DMS53 treated with DMSO at 0.1 percent for 48 hours (cell line): ENCODE results near the gene ENDOD1.
A peak's percentile ranks its signal among the peaks of the same experiment; 100 is the strongest.
"Not testable (repeated sequence)": the region's sequence is repeated elsewhere in the genome, so short reads cannot be mapped to it uniquely, and the experiment has no call there.

Experiments
- DNase-seq: peaks from one replicate; lab custom pipeline; 2025; ENCODE audit not compliant: unreplicated experiment; lab: John Stamatoyannopoulos, UW

Gene ENDOD1

DNA sequence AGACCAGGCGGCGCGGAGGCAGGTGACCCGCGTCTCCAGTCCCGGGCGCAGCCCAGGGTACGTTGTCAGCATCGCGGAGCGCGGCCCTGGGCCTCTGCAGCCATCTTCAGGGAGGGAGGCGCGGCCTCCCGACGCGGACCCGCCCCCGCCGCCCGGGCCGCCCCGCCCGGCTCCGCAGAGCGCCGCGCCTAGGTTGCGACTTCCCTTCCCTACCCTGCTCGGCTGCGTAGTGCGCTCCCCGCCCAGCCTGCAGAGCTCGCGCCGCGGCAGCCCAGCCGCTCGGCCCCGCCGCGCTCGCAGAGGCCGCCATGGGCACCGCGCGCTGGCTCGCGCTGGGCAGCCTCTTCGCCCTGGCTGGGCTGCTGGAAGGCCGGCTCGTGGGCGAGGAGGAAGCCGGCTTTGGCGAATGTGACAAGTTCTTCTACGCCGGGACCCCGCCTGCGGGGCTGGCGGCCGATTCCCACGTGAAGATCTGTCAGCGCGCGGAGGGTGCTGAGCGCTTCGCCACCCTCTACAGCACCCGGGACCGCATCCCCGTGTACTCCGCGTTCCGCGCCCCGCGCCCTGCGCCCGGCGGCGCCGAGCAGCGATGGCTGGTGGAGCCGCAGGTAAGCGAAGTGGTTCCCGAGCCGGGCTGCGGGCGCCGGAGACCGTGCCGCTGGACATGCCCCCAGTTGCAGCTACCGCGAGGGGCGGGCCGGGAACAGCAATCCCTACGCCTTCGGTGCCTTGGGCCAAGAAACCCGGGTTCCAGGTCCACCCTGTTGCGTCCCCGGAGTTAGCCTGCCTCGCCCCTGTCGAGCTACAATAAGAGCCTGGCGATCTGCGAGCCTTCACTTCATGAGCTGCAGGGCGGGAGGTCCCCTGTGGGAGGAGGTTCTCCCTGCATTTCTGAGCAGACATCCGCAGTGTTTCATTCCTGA lies at the start of gene ENDOD1:
ENDOD1 (plus strand) TSS at position 227 of the 923 bp plus-strand sequence; CDS start at position 309, 82 bp downstream.
- peak; percentile 79 for DNase-seq

DNA sequence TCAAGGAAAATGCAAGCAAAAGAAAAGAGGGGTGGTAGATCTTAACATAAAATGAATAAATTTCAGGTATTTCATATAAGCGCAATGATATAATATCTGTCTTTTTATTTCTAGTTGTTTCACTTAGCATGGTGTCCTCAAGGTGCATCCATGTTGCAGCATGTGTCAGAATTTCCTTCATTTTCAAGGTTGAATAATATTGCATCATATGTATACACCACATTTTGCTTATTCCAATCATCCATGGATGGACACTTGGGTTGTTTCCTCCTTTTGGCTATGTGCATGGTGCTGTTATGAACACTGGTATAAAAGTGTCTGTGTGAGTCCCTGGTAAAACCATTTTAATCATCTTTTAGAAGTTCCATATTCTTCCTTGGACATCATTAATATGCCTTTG lies 47.4 kb upstream of the ENDOD1 start:
- no peak for DNase-seq

DNA sequence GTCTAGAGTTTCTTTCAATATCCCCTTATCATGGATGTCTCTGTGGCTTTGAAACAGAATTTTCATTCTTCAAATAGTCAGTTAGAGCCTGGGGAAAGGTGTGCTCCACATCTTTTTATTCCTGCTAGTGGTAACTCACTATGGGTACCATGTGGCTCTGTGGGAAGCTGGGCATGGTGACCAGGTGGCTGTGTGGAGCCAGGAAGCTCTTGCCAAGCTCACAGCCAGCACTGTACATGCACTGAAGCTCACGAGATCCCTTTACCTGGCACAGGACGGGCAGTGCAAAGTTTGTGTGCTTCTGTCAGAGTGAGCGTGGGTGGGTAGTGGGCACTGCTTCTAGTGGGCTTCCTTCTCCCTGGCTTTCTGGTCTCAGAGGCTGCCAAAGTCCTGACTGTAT lies 46.7 kb upstream of the ENDOD1 start:
- DNase-seq = no peak

DNA sequence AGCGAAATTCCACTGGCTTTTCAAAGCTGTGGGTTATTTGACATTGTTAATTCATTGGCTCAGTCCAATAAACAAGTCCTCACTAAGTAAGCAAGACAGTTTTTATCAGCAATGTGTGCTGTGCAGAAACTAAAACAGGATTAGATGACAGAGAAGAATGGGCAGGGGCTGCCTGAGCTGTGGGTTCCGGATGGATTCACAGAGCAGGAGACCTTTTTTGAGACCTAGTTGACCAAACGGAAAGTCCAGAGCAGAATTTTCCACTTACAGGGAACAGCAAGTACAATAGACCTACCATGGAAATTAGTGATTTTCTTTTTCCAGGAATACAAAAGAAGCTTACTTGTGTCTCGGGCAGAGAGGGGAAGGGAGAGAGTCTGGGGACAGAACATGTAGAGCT lies 45.6 kb upstream of the ENDOD1 start:
- no peak for DNase-seq

- no peak for DNase-seq
These were observed 43.8 kb upstream of the ENDOD1 start for GRCh38 chr11:95045812-95046211.

GRCh38 chr11:95049122-95049521 lies 40.5 kb upstream of the ENDOD1 start, which contains the start of gene KDM4F:
Gene KDM4F (plus strand): TSS chr11:95049422.
- DNase-seq = not testable (repeated sequence)

DNA sequence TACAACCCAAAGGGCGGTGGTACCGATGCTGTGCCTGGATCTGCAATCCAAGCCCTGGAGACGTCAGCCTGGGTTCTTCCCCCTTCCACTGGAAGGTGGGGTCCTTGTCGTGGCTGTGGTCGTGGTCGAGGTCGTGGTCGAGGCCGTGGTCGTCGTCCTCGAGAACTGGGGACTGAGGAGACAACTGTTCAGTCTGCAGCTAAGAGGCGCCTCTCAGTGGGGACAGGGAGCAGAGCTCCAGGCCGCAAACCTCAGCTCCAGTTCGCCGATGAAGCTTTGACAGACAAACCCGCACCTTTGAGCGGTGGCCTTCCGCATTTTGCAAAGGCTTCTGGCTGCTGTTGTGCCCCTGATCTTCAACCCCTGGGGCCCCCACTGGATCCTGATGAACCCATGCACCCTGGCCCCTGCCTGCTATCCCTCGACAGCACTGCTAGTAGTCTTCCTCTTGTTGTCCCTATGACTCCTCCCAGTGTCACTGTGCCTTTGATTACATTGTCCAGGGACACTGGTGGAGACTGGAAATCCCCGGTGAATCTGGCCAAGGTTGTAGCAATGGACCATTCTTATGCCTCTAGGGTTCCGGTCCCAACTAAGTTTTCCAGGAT lies 38.9 kb upstream of the ENDOD1 start:
- DNase-seq = no peak

GRCh38 chr11:95054356-95054755 lies 35.3 kb upstream of the ENDOD1 start:
- DNase-seq = no peak

GRCh38 chr11:95055283-95055897 lies 34.3 kb upstream of the ENDOD1 start:
- no peak for DNase-seq

DNA sequence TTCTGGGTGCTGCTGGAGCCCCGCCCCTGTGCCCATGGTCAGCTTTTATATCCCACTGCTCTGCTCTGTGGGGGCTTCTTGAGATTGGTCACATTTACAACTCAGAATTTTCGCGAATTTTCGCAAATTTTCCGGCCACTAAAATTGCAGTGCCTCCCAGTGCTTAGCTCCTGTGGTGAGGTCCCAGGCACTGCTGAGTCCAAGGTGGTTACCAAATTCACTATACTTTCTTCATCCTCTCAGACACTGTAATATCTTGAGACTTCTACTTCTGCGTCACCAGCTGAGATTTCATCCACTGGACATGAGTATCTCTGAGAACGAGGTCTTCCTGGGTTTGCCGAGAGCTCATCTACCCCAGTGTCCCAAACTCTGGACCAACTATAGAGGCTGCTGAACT lies 31.7 kb upstream of the ENDOD1 start:
- no peak for DNase-seq

DNA sequence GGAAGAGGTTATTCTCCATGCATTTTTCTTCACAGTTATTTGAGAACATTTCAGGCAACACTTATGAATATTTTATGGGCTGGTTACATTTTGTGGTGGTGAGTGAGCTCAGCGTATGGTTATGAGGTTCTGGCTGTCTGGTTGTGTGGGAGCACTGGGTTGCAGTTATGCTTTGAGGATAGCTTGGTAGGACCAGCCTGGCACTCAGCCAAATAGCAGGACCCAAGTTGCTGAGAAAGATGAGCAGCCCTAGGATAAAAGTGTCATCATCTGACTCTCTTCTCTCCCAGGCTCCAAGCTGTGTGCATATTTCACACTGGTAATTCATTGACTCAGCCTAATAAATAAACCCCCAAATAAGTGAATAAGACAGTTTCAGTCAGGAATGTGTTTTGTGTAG lies 31.0 kb upstream of the ENDOD1 start:
- no peak for DNase-seq

GRCh38 chr11:95059046-95059445 lies 30.6 kb upstream of the ENDOD1 start:
- no peak for DNase-seq

GRCh38 chr11:95065336-95065735 lies 24.3 kb upstream of the ENDOD1 start:
- DNase-seq = no peak

- peak; percentile 72 for DNase-seq
These were observed 23.0 kb upstream of the ENDOD1 start, which contains the start of gene SRSF8 for GRCh38 chr11:95066716-95067038. Gene SRSF8 (plus strand): TSS chr11:95066919. CDS start chr11:95067227, 308 bp downstream.

DNA sequence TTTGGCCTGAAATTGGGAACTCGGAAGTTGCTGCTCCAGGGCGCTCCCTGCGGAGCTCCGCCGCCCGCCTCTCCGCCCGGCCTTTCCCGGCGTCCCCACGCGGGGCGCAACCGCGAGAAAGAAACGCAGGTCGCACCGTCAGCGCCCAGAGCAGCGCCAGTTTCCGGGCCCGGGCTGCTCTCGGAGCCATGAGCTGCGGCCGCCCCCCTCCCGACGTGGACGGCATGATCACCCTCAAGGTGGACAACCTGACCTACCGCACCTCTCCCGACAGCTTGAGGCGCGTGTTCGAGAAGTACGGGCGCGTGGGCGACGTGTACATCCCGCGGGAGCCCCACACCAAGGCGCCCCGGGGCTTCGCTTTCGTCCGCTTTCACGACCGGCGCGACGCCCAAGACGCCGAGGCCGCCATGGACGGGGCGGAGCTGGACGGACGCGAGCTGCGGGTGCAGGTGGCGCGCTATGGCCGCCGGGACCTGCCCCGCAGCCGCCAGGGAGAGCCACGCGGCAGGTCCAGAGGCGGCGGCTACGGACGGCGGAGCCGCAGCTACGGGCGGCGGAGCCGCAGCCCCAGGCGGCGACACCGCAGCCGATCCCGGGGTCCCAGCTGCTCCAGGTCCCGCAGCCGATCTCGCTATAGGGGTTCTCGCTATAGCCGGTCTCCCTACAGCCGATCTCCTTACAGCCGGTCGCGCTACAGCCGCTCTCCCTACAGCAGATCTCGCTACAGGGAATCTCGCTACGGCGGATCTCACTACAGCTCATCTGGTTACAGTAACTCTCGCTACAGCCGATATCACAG lies 22.4 kb upstream of the ENDOD1 start:
- DNase-seq = peak; percentile 72

GRCh38 chr11:95067841-95068219 lies 21.8 kb upstream of the ENDOD1 start:
- no peak for DNase-seq

GRCh38 chr11:95068549-95068948 lies 21.1 kb upstream of the ENDOD1 start:
- DNase-seq = peak; percentile 97

GRCh38 chr11:95070471-95070870 lies 19.2 kb upstream of the ENDOD1 start:
- DNase-seq = no peak

- DNase-seq = no peak
These were observed 16.7 kb upstream of the ENDOD1 start for GRCh38 chr11:95072948-95073347.

GRCh38 chr11:95074792-95075563 lies 14.7 kb upstream of the ENDOD1 start:
- DNase-seq = no peak
